ENCODE results near the gene FRYL.

The FRYL gene

DNA sequence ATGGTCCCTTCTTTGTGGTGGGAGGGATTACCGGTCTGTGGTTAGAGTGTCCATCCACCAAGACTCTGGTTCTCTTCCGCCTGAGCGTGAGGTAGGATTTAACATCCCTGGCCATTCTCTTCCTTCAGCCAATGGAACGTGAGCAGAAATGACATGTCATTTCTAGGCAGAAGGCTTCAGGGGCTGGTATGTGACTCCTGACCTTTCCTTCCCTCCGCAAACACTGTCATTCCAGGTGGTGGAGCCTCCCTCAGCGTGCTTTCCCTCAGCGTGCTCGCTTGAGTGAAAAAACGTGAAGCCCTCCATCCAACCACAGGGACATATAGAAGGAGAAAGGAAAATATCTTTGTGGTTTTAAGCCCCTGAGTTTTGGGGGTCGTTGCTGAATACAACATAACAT, 330.9 kb downstream of the FRYL start:
- DNase-seq (ENCODE audit: low read depth in 1 of 2, low spot score in 1 of 2), result no peak

All from activated CD4-positive, alpha-beta T cell treated with anti-CD3 and anti-CD28 coated beads, Interleukin-2, amount 50 U/mL, for 24 hours (primary cell).